HepG2 (cell line): ENCODE measurements around the gene FSCN2. TPM values are rescaled to one million over a fixed set of nuclear protein-coding genes. Genes with fewer than 3 reads are reported as not detected.
A peak's percentile ranks its signal among the peaks of the same experiment; 100 is the strongest.

ENCODE experiments used
- BHLHE40 ChIP-seq: IDR thresholded peaks from 2 replicates; pipeline ENCODE4 v1.6.1; 2011; ENCODE audit warnings: low read length, improper control_type of control experiment
- GABPA ChIP-seq, 2 experiments: IDR thresholded peaks; 2 replicates each; pipeline ENCODE4 v1.6.1; 2011 to 2016; ENCODE audit warnings: low read depth in 2 of 2, low read length in 1 of 2, missing biosample characterization in 1 of 2, missing genetic modification characterization in 1 of 2
- GTF3A ChIP-seq: sonication (generic); formaldehyde crosslinking; conservative IDR thresholded peaks from 2 replicates; pipeline ENCODE4 v1.4.0; 2020; ENCODE audit warnings: mild to moderate bottlenecking, missing genetic modification reagents
- HNRNPL ChIP-seq: fragments of 200-400 bp; formaldehyde crosslinking; IDR thresholded peaks from 2 replicates; pipeline ENCODE4 v1.6.1; 2017; ENCODE audit warnings: mild to moderate bottlenecking, low read depth, low read length
- HNRNPLL ChIP-seq: fragments of 200-400 bp; formaldehyde crosslinking; IDR thresholded peaks from 2 replicates; pipeline ENCODE4 v1.6.1; 2017; ENCODE audit warnings: mild to moderate bottlenecking, low read depth, low read length; ENCODE audit not compliant: poor library complexity, severe bottlenecking
- IKZF4 ChIP-seq: sonication (generic); formaldehyde crosslinking; IDR thresholded peaks from 2 replicates; pipeline ENCODE4 v1.5.1; 2020; ENCODE audit warnings: borderline replicate concordance, mild to moderate bottlenecking, low read depth, missing genetic modification reagents; ENCODE audit errors: not compliant biosample characterization
- MAF1 ChIP-seq: sonication (generic); formaldehyde crosslinking; IDR thresholded peaks from 2 replicates; pipeline ENCODE4 v1.5.0; 2020; ENCODE audit warnings: missing genetic modification reagents, borderline replicate concordance
- PLRG1 ChIP-seq: fragments of 450-650 bp; conservative IDR thresholded peaks from 2 replicates; pipeline ENCODE4 v1.6.1; 2016
- RARG ChIP-seq: sonication (generic); formaldehyde crosslinking; IDR thresholded peaks from 2 replicates; pipeline ENCODE4 v1.4.0; 2020; ENCODE audit warnings: low read depth, mild to moderate bottlenecking, missing genetic modification reagents
- RNF2 ChIP-seq: fragments of 450-650 bp; conservative IDR thresholded peaks from 2 replicates; pipeline ENCODE4 v1.6.1; 2016; ENCODE audit warnings: low read depth
- SP2 ChIP-seq: sonication (generic); formaldehyde crosslinking; IDR thresholded peaks from 2 replicates; pipeline ENCODE4 v1.5.1; 2020; ENCODE audit warnings: mild to moderate bottlenecking, missing genetic modification reagents
- TEAD3 ChIP-seq: optimal IDR thresholded peaks from 2 replicates; pipeline ENCODE3; 2016; ENCODE audit warnings: borderline replicate concordance
- ZBED4 ChIP-seq: sonication (generic); formaldehyde crosslinking; IDR thresholded peaks from 2 replicates; pipeline ENCODE4 v1.4.0; 2020; ENCODE audit warnings: missing genetic modification reagents, borderline replicate concordance
- ZFP41 ChIP-seq: sonication (generic); formaldehyde crosslinking; IDR thresholded peaks from 2 replicates; pipeline ENCODE4 v1.4.0; 2020; ENCODE audit warnings: mild to moderate bottlenecking, missing genetic modification reagents, borderline replicate concordance
- ZNF292 ChIP-seq: sonication (generic); formaldehyde crosslinking; IDR thresholded peaks from 2 replicates; pipeline ENCODE4 v1.8.1; 2022; ENCODE audit warnings: mild to moderate bottlenecking, low read depth, missing genetic modification reagents, borderline replicate concordance
- ZNF761 ChIP-seq: sonication (generic); formaldehyde crosslinking; conservative IDR thresholded peaks from 2 replicates; pipeline ENCODE4 v1.4.0; 2020; ENCODE audit warnings: mild to moderate bottlenecking, missing genetic modification reagents
- ZNF879 ChIP-seq: sonication (generic); formaldehyde crosslinking; IDR thresholded peaks from 2 replicates; pipeline ENCODE4 v1.8.1; 2023; ENCODE audit warnings: missing genetic modification reagents
- polyA plus RNA-seq, 8 experiments: library from polyadenylated mRNA; depleted of rRNA in 3 of 8; stranded (reverse) in 7 of 8; unstranded in 1 of 8; fragments of >200 nt; fragmentation: Illumina TruSeq in 4 of 8; extraction: Trizol in 4 of 8; gene quantifications; 2 replicates each; pipeline versions ENCODE4 v1.2.1 to v1.2.3, GENCODE V29; 2011 to 2016; ENCODE audit warnings: low read depth in 4 of 8, missing spikeins in 1 of 8, mixed read lengths in 1 of 8; ENCODE audit not compliant: insufficient read depth in 1 of 8
- total RNA-seq, 5 experiments: library from RNA; depleted of rRNA; stranded (reverse); fragments of >200 nt; fragmentation: Illumina TruSeq; extraction: Trizol; gene quantifications; 2 replicates each; pipeline ENCODE4 v1.2.3, GENCODE V29; 2016; ENCODE audit warnings: low read depth in 1 of 5
- TF ChIP-seq, protein P1 (sequence below): sonication (generic); formaldehyde crosslinking; IDR thresholded peaks from 2 replicates; pipeline ENCODE4 v1.4.0; 2020; ENCODE audit warnings: missing genetic modification reagents
- TF ChIP-seq, protein P2 (sequence below): sonication (generic); formaldehyde crosslinking; IDR thresholded peaks from 2 replicates; pipeline ENCODE4 v1.9.0; 2022; ENCODE audit warnings: low read depth, missing genetic modification reagents
- TF ChIP-seq, protein P3 (sequence below): sonication (generic); formaldehyde crosslinking; IDR thresholded peaks from 2 replicates; pipeline ENCODE4 v1.5.0; 2020; ENCODE audit warnings: missing genetic modification reagents

FSCN2 gene
- total and polyA plus RNA-seq, 2 of the 13 experiments (the other 11 are each of a cell fraction or from before 2014, with no cell fraction given) = 0.09 TPM; not detected in 1

DNA sequence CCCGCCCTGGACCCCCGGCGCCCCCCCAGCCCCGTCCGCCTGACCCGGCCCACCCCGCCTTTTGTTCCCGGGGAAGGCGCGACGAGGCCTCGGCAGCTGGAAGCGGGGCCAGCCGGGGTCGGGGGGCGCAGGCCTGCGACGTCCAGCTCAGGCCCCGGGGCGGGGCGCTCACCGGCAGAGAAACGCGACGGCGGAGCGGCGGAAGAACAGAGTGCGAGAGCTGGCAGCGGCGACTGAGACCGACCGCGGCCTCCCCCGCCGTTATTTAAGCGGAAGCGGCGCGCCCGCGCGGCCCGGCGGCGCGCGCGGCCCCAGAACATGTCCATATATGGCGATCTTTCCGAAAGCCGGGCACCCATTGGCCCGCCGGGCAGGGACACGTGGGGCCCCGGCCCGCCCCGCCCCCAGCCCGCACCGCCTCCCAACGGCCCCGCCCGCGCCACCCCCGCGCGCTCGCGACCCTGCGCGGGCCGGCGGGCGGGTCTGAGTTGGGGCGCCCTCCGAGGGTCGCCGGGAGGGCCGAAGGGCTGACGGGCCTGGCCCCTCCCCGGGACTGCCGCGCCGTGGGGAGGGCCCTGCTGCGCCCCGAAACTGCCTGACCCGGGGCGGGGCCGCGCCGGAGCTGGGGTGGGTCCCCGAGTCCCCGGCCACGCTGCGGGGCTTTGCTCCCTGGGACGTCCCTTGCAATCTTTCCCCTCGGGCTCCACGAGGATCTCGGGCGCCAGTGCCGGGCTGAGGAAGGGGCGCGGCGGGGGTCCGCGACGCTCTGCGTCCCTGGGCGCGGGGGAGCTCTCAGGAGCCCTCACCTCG lies 15.4 kb upstream of the FSCN2 start, which contains the start of gene ACTG1 (continued):
- peak; percentile 84; the same call in 1 of the 2 replicates for TF ChIP-seq RARG (CRISPR knock-in tag)
- no peak for TF ChIP-seq ZNF879 (CRISPR knock-in tag)
- TF ChIP-seq, protein P1, sequence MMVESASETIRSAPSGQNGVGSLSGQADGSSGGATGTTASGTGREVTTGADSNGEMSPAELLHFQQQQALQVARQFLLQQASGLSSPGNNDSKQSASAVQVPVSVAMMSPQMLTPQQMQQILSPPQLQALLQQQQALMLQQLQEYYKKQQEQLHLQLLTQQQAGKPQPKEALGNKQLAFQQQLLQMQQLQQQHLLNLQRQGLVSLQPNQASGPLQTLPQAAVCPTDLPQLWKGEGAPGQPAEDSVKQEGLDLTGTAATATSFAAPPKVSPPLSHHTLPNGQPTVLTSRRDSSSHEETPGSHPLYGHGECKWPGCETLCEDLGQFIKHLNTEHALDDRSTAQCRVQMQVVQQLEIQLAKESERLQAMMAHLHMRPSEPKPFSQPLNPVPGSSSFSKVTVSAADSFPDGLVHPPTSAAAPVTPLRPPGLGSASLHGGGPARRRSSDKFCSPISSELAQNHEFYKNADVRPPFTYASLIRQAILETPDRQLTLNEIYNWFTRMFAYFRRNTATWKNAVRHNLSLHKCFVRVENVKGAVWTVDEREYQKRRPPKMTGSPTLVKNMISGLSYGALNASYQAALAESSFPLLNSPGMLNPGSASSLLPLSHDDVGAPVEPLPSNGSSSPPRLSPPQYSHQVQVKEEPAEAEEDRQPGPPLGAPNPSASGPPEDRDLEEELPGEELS (CRISPR knock-in tag) = no peak
- no peak for TF ChIP-seq ZFP41 (CRISPR knock-in tag)
- 0 out of 2 replicates have a peak, but pooled peaks have one; percentile 1 for TF ChIP-seq MAF1 (CRISPR knock-in tag)
- TF ChIP-seq ZNF292 (CRISPR knock-in tag) = no peak
- no peak for TF ChIP-seq GABPA (IDR thresholded peaks at IDR 0.05; ENCODE audit: low read depth, low read length)
- no peak for TF ChIP-seq GABPA (CRISPR knock-in tag; IDR thresholded peaks at IDR 0.05; ENCODE audit: low read depth)
- no peak for TF ChIP-seq RNF2
- TF ChIP-seq, protein P2, sequence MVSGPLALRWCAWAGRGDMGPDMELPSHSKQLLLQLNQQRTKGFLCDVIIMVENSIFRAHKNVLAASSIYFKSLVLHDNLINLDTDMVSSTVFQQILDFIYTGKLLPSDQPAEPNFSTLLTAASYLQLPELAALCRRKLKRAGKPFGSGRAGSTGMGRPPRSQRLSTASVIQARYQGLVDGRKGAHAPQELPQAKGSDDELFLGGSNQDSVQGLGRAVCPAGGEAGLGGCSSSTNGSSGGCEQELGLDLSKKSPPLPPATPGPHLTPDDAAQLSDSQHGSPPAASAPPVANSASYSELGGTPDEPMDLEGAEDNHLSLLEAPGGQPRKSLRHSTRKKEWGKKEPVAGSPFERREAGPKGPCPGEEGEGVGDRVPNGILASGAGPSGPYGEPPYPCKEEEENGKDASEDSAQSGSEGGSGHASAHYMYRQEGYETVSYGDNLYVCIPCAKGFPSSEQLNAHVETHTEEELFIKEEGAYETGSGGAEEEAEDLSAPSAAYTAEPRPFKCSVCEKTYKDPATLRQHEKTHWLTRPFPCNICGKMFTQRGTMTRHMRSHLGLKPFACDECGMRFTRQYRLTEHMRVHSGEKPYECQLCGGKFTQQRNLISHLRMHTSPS (CRISPR knock-in tag) = no peak
- TF ChIP-seq HNRNPLL = no peak
- TF ChIP-seq, protein P3, sequence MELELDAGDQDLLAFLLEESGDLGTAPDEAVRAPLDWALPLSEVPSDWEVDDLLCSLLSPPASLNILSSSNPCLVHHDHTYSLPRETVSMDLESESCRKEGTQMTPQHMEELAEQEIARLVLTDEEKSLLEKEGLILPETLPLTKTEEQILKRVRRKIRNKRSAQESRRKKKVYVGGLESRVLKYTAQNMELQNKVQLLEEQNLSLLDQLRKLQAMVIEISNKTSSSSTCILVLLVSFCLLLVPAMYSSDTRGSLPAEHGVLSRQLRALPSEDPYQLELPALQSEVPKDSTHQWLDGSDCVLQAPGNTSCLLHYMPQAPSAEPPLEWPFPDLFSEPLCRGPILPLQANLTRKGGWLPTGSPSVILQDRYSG (CRISPR knock-in tag) = no peak
- TF ChIP-seq HNRNPL = no peak
- no peak for TF ChIP-seq IKZF4 (CRISPR knock-in tag)
- TF ChIP-seq TEAD3 = no peak
- no peak; the same call in none of the 2 replicates for TF ChIP-seq ZNF761 (CRISPR knock-in tag)
- TF ChIP-seq ZBED4 (CRISPR knock-in tag) = 0 out of 2 replicates have a peak, but pooled peaks have one; percentile 50
- TF ChIP-seq PLRG1 = no peak
- no peak; the same call in 1 of the 2 replicates for TF ChIP-seq SP2
- no peak for TF ChIP-seq GTF3A (CRISPR knock-in tag)
- TF ChIP-seq BHLHE40 = no peak; the same call in 1 of the 2 replicates
